Endothelial cell of umbilical vein (primary cell): Measurements from ENCODE around the gene UBE2E1. TPM values are rescaled to one million over a fixed set of nuclear protein-coding genes. Genes with fewer than 3 reads are reported as not detected.

ENCODE experiments used
- BruUV-seq: library from RNA; stranded (reverse); fragments of 400-500 nt; replicated peaks from 2 replicates; lab custom pipeline; 2021; lab: Mats Ljungman, UMichigan
- CTCF ChIA-PET: fragments of 300-600, 350-600 bp; sonication (Branson Sonifier 250); formaldehyde crosslinking; loops from one replicate; lab custom pipeline; 2021; ENCODE audit warnings: antibody characterized with exemption, inconsistent platforms; lab: Charles Lee
- POLR2A ChIA-PET: fragments of 300-600, 350-600 bp; sonication (Branson Sonifier 250); formaldehyde crosslinking; loops from one replicate; lab custom pipeline; 2021; ENCODE audit warnings: antibody characterized with exemption, inconsistent platforms; lab: Charles Lee
- DNase-seq: peaks from one replicate; pipeline ENCODE4 v3.0.0-alpha.2; 2011; ENCODE audit warnings: low read depth, low spot score
- FAIRE-seq: peaks from 2 replicates; lab custom pipeline; 2011; peaks lifted over from hg19 to GRCh38; lab: Jason Lieb, UNC
- H2AFZ ChIP-seq: 2 replicates; pipeline ENCODE4 v1.6.0; 2012; ENCODE audit warnings: low read depth, low read length, control low read depth, inconsistent platforms
- H3K27ac ChIP-seq: 2 replicates; pipeline ENCODE4 v1.5.1; 2011; ENCODE audit warnings: low read depth, mild to moderate bottlenecking, control low read depth, low read length, moderate library complexity; ENCODE audit not compliant: insufficient read depth
- H3K27me3 ChIP-seq, 2 experiments: 2 replicates each; pipeline versions ENCODE4 v1.6.0 to v1.6.1; 2011; ENCODE audit warnings: low read length in 2 of 2, mixed read lengths in 1 of 2; ENCODE audit not compliant: control insufficient read depth in 2 of 2, insufficient read depth in 2 of 2
- H3K36me3 ChIP-seq, 2 experiments: 2 replicates in 1 of 2; 3 replicates in 1 of 2; pipeline ENCODE4 v1.5.1; 2011; ENCODE audit warnings: low read length in 2 of 2, mild to moderate bottlenecking in 1 of 2, moderate library complexity in 1 of 2; ENCODE audit not compliant: control insufficient read depth in 2 of 2, insufficient read depth in 2 of 2; ENCODE audit errors: extremely low read depth in 1 of 2
- H3K4me1 ChIP-seq: 3 replicates; pipeline ENCODE4 v1.5.1; 2011; ENCODE audit warnings: mild to moderate bottlenecking, low read length; ENCODE audit not compliant: control insufficient read depth, insufficient read depth; ENCODE audit errors: extremely low read depth
- H3K4me2 ChIP-seq: 2 replicates; pipeline ENCODE4 v1.6.1; 2011; ENCODE audit warnings: low read length, control low read depth, mixed read lengths; ENCODE audit not compliant: insufficient read depth
- H3K4me3 ChIP-seq, 3 experiments: fragments of 200-600 bp in 1 of 3; sonication (generic), shearing (Covaris generic) in 1 of 3; replicated peaks in 1 of 3; 2 replicates each; pipeline ENCODE4 v1.5.1; 2011 to 2016; ENCODE audit warnings: control low read depth in 3 of 3, low read length in 3 of 3, mild to moderate bottlenecking in 2 of 3, inconsistent platforms in 1 of 3, low read depth in 1 of 3, moderate library complexity in 1 of 3; ENCODE audit not compliant: insufficient read depth in 1 of 3
- H3K79me2 ChIP-seq: 2 replicates; pipeline ENCODE4 v1.6.0; 2012; ENCODE audit warnings: low read length, inconsistent platforms; ENCODE audit not compliant: control insufficient read depth, insufficient read depth
- H3K9ac ChIP-seq: replicated peaks from 2 replicates; pipeline ENCODE3; 2011; ENCODE audit warnings: low read length, control low read depth; ENCODE audit not compliant: insufficient read depth; ENCODE audit errors: extremely low read depth
- H3K9me1 ChIP-seq: replicated peaks from 3 replicates; pipeline ENCODE4 v1.6.0; 2011; ENCODE audit warnings: mild to moderate bottlenecking, low read length; ENCODE audit not compliant: control insufficient read depth, insufficient read depth; ENCODE audit errors: extremely low read depth
- H3K9me3 ChIP-seq: replicated peaks from 2 replicates; pipeline ENCODE4 v1.5.1; 2012; ENCODE audit warnings: low read length, inconsistent platforms; ENCODE audit not compliant: control insufficient read depth, insufficient read depth
- H4K20me1 ChIP-seq: replicated peaks from 2 replicates; pipeline ENCODE3; 2011; ENCODE audit warnings: mild to moderate bottlenecking, low read length; ENCODE audit not compliant: control insufficient read depth, insufficient read depth; ENCODE audit errors: extremely low read depth
- CTCF ChIP-seq, 2 donors: IDR thresholded peaks; 1 replicate in 1 of 2; 2 replicates in 1 of 2; pipeline ENCODE4 v1.5.1; 2011; ENCODE audit warnings: low read length in 2 of 2, mild to moderate bottlenecking in 2 of 2, moderate library complexity in 2 of 2, control low read depth in 1 of 2, inconsistent platforms in 1 of 2, low read depth in 1 of 2; ENCODE audit not compliant: insufficient read depth in 1 of 2; ENCODE audit errors: extremely low read depth in 1 of 2
- EZH2 ChIP-seq: IDR thresholded peaks from 2 replicates; pipeline ENCODE4 v1.6.1; 2012; ENCODE audit warnings: borderline replicate concordance, low read depth, mild to moderate bottlenecking, moderate library complexity, low read length, inconsistent platforms; ENCODE audit not compliant: severe bottlenecking
- FOS ChIP-seq: IDR thresholded peaks from 2 replicates; pipeline ENCODE4 v1.6.1; 2011; ENCODE audit warnings: mild to moderate bottlenecking, low read length, moderate library complexity, borderline replicate concordance; ENCODE audit not compliant: insufficient read depth
- GATA2 ChIP-seq: IDR thresholded peaks from 2 replicates; pipeline ENCODE4 v1.7.0; 2011; ENCODE audit warnings: low read depth, mild to moderate bottlenecking, moderate library complexity, mixed read lengths, low read length; ENCODE audit not compliant: insufficient read length, insufficient read depth
- JUN ChIP-seq: IDR thresholded peaks from 2 replicates; pipeline ENCODE4 v1.6.1; 2011; ENCODE audit warnings: borderline replicate concordance, low read depth; ENCODE audit not compliant: insufficient read length, insufficient read depth
- MAX ChIP-seq: IDR thresholded peaks from 2 replicates; pipeline ENCODE4 v1.6.1; 2011; ENCODE audit not compliant: insufficient read depth, insufficient read length
- MYC ChIP-seq: IDR thresholded peaks from one replicate; pipeline ENCODE4 v1.6.1; 2011; ENCODE audit warnings: mild to moderate bottlenecking, low read depth, low read length
- POLR2A ChIP-seq: IDR thresholded peaks from 2 replicates; pipeline ENCODE4 v1.6.1; 2012; ENCODE audit warnings: low read depth, mild to moderate bottlenecking, control low read depth, low read length
- POLR2AphosphoS5 ChIP-seq: IDR thresholded peaks from 2 replicates; pipeline ENCODE4 v1.6.1; 2012; ENCODE audit warnings: low read depth, mild to moderate bottlenecking, control low read depth, low read length, moderate library complexity; ENCODE audit not compliant: insufficient read depth
- dilution Hi-C: fragments of 300-500 bp; cut with MboI; formaldehyde crosslinking; loops from one replicate; pipeline ENCODE4 v1.15.0; 2019; ENCODE audit warnings: low sequenced_read_pairs; ENCODE audit not compliant: extremely low pct_ligation_motif_present
- intact Hi-C: fragments of 100-400 bp; cut with micrococcal nuclease; formaldehyde crosslinking; loops from one replicate; pipeline ENCODE4 v1.10.0; 2022
- polyA plus RNA-seq, 4 experiments: library from polyadenylated mRNA; depleted of rRNA in 3 of 4; stranded (reverse) in 3 of 4; unstranded in 1 of 4; fragments of >200 nt; gene quantifications; 2 replicates each; pipeline versions ENCODE4 v1.2.1 to v1.2.3, GENCODE V29; 2011 to 2012; ENCODE audit warnings: missing spikeins in 1 of 4
- total RNA-seq: library from RNA; stranded (reverse); gene quantifications from 2 replicates; pipeline ENCODE4 v1.2.3, GENCODE V29; 2021

The UBE2E1 gene
- total and polyA plus RNA-seq, 2 donors (not counting 3 experiments of a cell fraction or from before 2014, with no cell fraction given): 72.7 to 114 TPM

- Histone ChIP-seq H3K4me3 (no peak overlapping the region), H2AFZ (no peak overlapping the region), H3K9ac (no peak overlapping the region), H3K36me3 (no peaks in the 10 kb centered on the region), H3K4me2 (no peak overlapping the region), H3K27me3 (no peaks in the 10 kb centered on the region), H3K9me3 (no peaks in the 10 kb centered on the region), H3K9me1 (no peaks in the 10 kb centered on the region), H3K27ac (no peak overlapping the region), H4K20me1 (no peaks in the 10 kb centered on the region), H3K79me2 (no peaks in the 10 kb centered on the region), H3K4me1 (no peaks in the 10 kb centered on the region)
- CTCF ChIA-PET: interaction anchor here (0.7 to 2.3 kb wide), 13 partner anchors 9 to 1197 kb away, joined by 3 to 12 read pairs (median 4); no protein-coding TSS in a partner anchor
- intact Hi-C loops: loop anchor here (2.0 to 5.0 kb wide), 3 partner anchors 48 to 838 kb away; partner anchors contain the start of gene UBE2E2
- no peak for TF ChIP-seq JUN
- TF ChIP-seq GATA2: no peak
- no peak for TF ChIP-seq EZH2
- no peak for TF ChIP-seq POLR2AphosphoS5
- TF ChIP-seq FOS: no peak
- TF ChIP-seq MAX: no peak
- TF ChIP-seq CTCF (IDR thresholded peaks at IDR 0.05; ENCODE audit: extremely low read depth in 1 of 2, insufficient read depth in 1 of 2, low read depth in 1 of 2, low read length in 2 of 2): no peak
- TF ChIP-seq POLR2A: no peak
- no peak for TF ChIP-seq MYC
- dilution Hi-C loops: no loop called here
- FAIRE-seq: no peak
- no TSS peak for BruUV-seq
- POLR2A ChIA-PET: no interaction called here
- DNase-seq: no peak
Observed at GRCh38 chr3:23760325-23760724, 45.4 kb upstream of the UBE2E1 start.
